ENCODE measurements around the gene AGBL1.

DNA sequence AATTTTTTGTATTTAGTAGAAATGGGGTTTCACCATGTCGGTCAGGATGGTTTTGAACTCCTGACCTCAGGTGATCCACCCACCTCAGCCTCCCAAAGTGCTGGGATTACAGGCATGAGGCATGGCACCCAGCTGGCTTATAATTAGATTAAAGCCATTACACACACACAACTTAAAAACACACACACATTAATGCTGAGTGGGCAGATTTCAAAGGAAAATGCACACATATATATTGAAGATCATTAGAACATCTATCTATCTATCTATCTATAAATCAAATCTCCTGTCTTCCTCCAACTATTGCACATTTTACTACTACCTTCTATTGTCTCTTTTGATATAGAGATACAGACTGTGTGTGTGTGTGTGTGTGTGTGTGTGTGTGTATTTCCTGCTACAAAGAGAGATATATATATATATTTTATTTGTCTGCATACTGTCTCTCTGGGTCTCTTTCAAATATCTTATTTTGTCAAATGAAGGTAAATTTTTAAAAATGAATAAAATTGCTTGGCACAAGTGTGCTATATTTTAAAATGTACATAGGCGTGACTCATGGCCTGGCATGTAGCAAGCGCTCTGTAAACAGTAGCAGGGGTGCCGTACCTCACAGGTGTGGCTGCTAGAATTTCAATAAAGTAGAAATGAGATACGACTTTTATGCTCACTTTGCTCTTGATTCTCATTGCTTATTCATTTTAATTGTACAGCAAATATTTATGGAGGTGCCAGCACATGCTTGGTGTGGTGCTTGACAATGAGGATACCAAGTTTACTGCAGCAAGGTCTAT lies 655.8 kb downstream of the AGBL1 start:
- TF ChIP-seq POLR2AphosphoS5 (IDR thresholded peaks at IDR 0.05; ENCODE audit: low read depth, low read length) (no peak), POLR2A (IDR thresholded peaks at IDR 0.05; ENCODE audit: low read depth, low read length) (no peak), TAF1 (IDR thresholded peaks at IDR 0.05; ENCODE audit: borderline replicate concordance, low read depth, low read length) (no peak)

All from GM12892 (cell line).